Liver (tissue), 9 donors: ENCODE results near the gene N4BP2. TPM values are rescaled to one million over a fixed set of nuclear protein-coding genes. Genes with fewer than 3 reads are reported as not detected.

ENCODE experiments used
- DNase-seq: peaks from one replicate; pipeline ENCODE4 v3.0.0-alpha.2; 2017; ENCODE audit warnings: low spot score
- H3K27ac ChIP-seq, 2 donors: one replicate each; pipeline ENCODE4 v1.7.0; 2013; ENCODE audit warnings: inconsistent platforms in 2 of 2, low read length in 2 of 2, control low read depth in 1 of 2, low read depth in 1 of 2, mild to moderate bottlenecking in 1 of 2
- H3K27me3 ChIP-seq, 4 donors: one replicate each; pipeline versions ENCODE4 v1.6.1 to v1.7.0; 2013; ENCODE audit warnings: low read length in 3 of 4, inconsistent platforms in 1 of 4, mild to moderate bottlenecking in 1 of 4, moderate library complexity in 1 of 4; ENCODE audit not compliant: control insufficient read depth in 4 of 4, insufficient read depth in 4 of 4
- H3K36me3 ChIP-seq, 4 donors: one replicate each; pipeline versions ENCODE4 v1.6.1 to v1.7.0; 2013; ENCODE audit warnings: low read length in 3 of 4, mild to moderate bottlenecking in 3 of 4, low read depth in 1 of 4, moderate library complexity in 1 of 4; ENCODE audit not compliant: control insufficient read depth in 4 of 4, insufficient read depth in 3 of 4
- H3K4me1 ChIP-seq, 4 donors: one replicate each; pipeline versions ENCODE4 v1.6.1 to v1.7.0; 2013; ENCODE audit warnings: low read length in 3 of 4, mild to moderate bottlenecking in 3 of 4, moderate library complexity in 1 of 4; ENCODE audit not compliant: control insufficient read depth in 4 of 4, insufficient read depth in 4 of 4
- H3K4me3 ChIP-seq, 3 donors: one replicate each; pipeline versions ENCODE4 v1.6.1 to v1.7.0; 2013; ENCODE audit warnings: low read length in 3 of 3, control low read depth in 1 of 3, low read depth in 1 of 3, mild to moderate bottlenecking in 1 of 3
- H3K9ac ChIP-seq, 2 donors: one replicate each; pipeline ENCODE4 v1.7.0; 2013; ENCODE audit warnings: low read length in 2 of 2, mild to moderate bottlenecking in 2 of 2, moderate library complexity in 2 of 2, control low read depth in 1 of 2, low read depth in 1 of 2
- H3K9me3 ChIP-seq, 4 donors: one replicate each; pipeline versions ENCODE4 v1.6.1 to v1.7.0; 2013; ENCODE audit warnings: low read length in 3 of 4; ENCODE audit not compliant: control insufficient read depth in 4 of 4
- ATF3 ChIP-seq: IDR thresholded peaks from 2 replicates; pipeline ENCODE4 v1.6.1; 2016; ENCODE audit warnings: antibody characterized with exemption
- CTCF ChIP-seq: fragments of 150-350 bp; IDR thresholded peaks from 2 replicates; pipeline ENCODE4 v1.5.1; 2017; ENCODE audit warnings: improper control_type of control experiment, low read depth, low read length; ENCODE audit not compliant: missing input control
- EGR1 ChIP-seq, 2 donors: IDR thresholded peaks; 2 replicates each; pipeline ENCODE4 v1.6.1; 2016 to 2018; ENCODE audit warnings: antibody characterized with exemption in 2 of 2, low read depth in 2 of 2
- FOXA1 ChIP-seq: IDR thresholded peaks from 2 replicates; pipeline ENCODE4 v1.6.1; 2016; ENCODE audit warnings: antibody characterized with exemption
- FOXA2 ChIP-seq: IDR thresholded peaks from 2 replicates; pipeline ENCODE4 v1.6.1; 2016; ENCODE audit warnings: antibody characterized with exemption
- GABPA ChIP-seq, 2 donors: IDR thresholded peaks in 1 of 2; conservative IDR thresholded peaks in 1 of 2; 2 replicates each; pipeline ENCODE4 v1.6.1; 2016; ENCODE audit warnings: antibody characterized with exemption in 2 of 2, mild to moderate bottlenecking in 1 of 2, moderate library complexity in 1 of 2
- HNF4A ChIP-seq, 2 donors: conservative IDR thresholded peaks; 2 replicates each; pipeline ENCODE4 v1.6.1; 2016; ENCODE audit warnings: antibody characterized with exemption in 2 of 2, mild to moderate bottlenecking in 2 of 2
- HNF4G ChIP-seq: IDR thresholded peaks from 2 replicates; pipeline ENCODE4 v1.6.1; 2016; ENCODE audit warnings: antibody characterized with exemption
- JUND ChIP-seq, 2 donors: IDR thresholded peaks; 2 replicates each; pipeline ENCODE4 v1.6.1; 2016; ENCODE audit warnings: antibody characterized with exemption in 2 of 2
- MAX ChIP-seq: IDR thresholded peaks from 2 replicates; pipeline ENCODE4 v1.6.1; 2016; ENCODE audit warnings: antibody characterized with exemption
- NR2F2 ChIP-seq: IDR thresholded peaks from 2 replicates; pipeline ENCODE4 v1.6.1; 2016; ENCODE audit warnings: antibody characterized with exemption
- RAD21 ChIP-seq, 2 donors: IDR thresholded peaks; 2 replicates each; pipeline ENCODE4 v1.6.1; 2016; ENCODE audit warnings: antibody characterized with exemption in 2 of 2, mild to moderate bottlenecking in 2 of 2
- REST ChIP-seq: IDR thresholded peaks from 2 replicates; pipeline ENCODE4 v1.6.1; 2016; ENCODE audit warnings: antibody characterized with exemption, mild to moderate bottlenecking
- RXRA ChIP-seq, 2 donors: IDR thresholded peaks; 2 replicates each; pipeline ENCODE4 v1.6.1; 2017 to 2018; ENCODE audit warnings: antibody characterized with exemption in 2 of 2, mild to moderate bottlenecking in 1 of 2
- SP1 ChIP-seq: IDR thresholded peaks from 2 replicates; pipeline ENCODE4 v1.6.1; 2018; ENCODE audit warnings: antibody characterized with exemption, mild to moderate bottlenecking
- TAF1 ChIP-seq: conservative IDR thresholded peaks from 2 replicates; pipeline ENCODE4 v1.6.1; 2016; ENCODE audit warnings: antibody characterized with exemption, mild to moderate bottlenecking
- YY1 ChIP-seq: IDR thresholded peaks from 2 replicates; pipeline ENCODE4 v1.6.1; 2016; ENCODE audit warnings: antibody characterized with exemption, mild to moderate bottlenecking
- ZBTB33 ChIP-seq: IDR thresholded peaks from 2 replicates; pipeline ENCODE4 v1.6.1; 2016; ENCODE audit warnings: antibody characterized with exemption
- WGBS: extraction: QIAGEN DNeasy Blood & Tissue Kit; methylation state at CpG from one replicate; pipeline ENCODE4 v1.1.7; 2013; 5-methylcytosine and 5-hydroxymethylcytosine counted together
- polyA plus RNA-seq, 2 donors: library from polyadenylated mRNA; stranded (reverse) in 1 of 2; unstranded in 1 of 2; fragments of 200-250 nt in 1 of 2; fragments of >200 nt in 1 of 2; fragmentation: Nextera tagmentation in 1 of 2; extraction: Ambion mirVana in 1 of 2; gene quantifications; one replicate each; pipeline versions ENCODE4 v1.2.1 to v1.2.3, GENCODE V29; 2013 to 2015
- total RNA-seq, 2 donors: library from RNA; depleted of rRNA; stranded (reverse); fragments of >200 nt; gene quantifications; one replicate each; pipeline ENCODE4 v1.2.3, GENCODE V29; 2014
- donor health status: healthy.
- donor health status: healthy.
- donor health status: healthy.
- donor health status: healthy.
- donor health status: healthy.

Gene N4BP2
- total and polyA plus RNA-seq, 4 donors: 2.3 to 19.9 (median 11.0) TPM

- Histone ChIP-seq H3K9ac (no peak overlapping the region), H3K4me1 (no peaks in the 10 kb centered on the region), H3K27me3 (no peaks in the 10 kb centered on the region), H3K4me3 (no peak overlapping the region), H3K9me3 (no peaks in the 10 kb centered on the region), H3K36me3 (no peaks in the 10 kb centered on the region), H3K27ac (no peak overlapping the region)
- WGBS: 88% methylated on average over 22 of the region's 22 CpGs
- TF ChIP-seq NR2F2: no peak
- no peak for TF ChIP-seq HNF4G
- no peak for TF ChIP-seq RXRA (IDR thresholded peaks at IDR 0.05)
- no peak for TF ChIP-seq FOXA1
- no peak for TF ChIP-seq JUND (IDR thresholded peaks at IDR 0.05)
- TF ChIP-seq REST: no peak
- TF ChIP-seq SP1: no peak
- no peak for TF ChIP-seq EGR1 (IDR thresholded peaks at IDR 0.05; ENCODE audit: low read depth in 2 of 2)
- TF ChIP-seq CTCF: no peak
- TF ChIP-seq TAF1: no peak
- no peak for TF ChIP-seq RAD21 (IDR thresholded peaks at IDR 0.05)
- TF ChIP-seq GABPA (IDR thresholded peaks at IDR 0.05 in 1 of 2, conservative IDR thresholded peaks at IDR 0.05 in 1 of 2): no peak
- TF ChIP-seq MAX: no peak
- no peak for TF ChIP-seq YY1
- no peak for TF ChIP-seq HNF4A (conservative IDR thresholded peaks at IDR 0.05)
- TF ChIP-seq ZBTB33: no peak
- TF ChIP-seq ATF3: no peak
- no peak for TF ChIP-seq FOXA2
- DNase-seq: no peak
Observed at GRCh38 chr4:40032785-40033184, 23.9 kb upstream of the N4BP2 start.
